Breast epithelium (tissue), 4 donors: Measurements from ENCODE around the gene KLHL8. TPM values are rescaled to one million over a fixed set of nuclear protein-coding genes. Genes with fewer than 3 reads are reported as not detected.

ENCODE experiments used
- DNase-seq, 2 donors: peaks; one replicate each; pipeline ENCODE4 v3.0.0-alpha.2; 2019; ENCODE audit warnings: low spot score in 2 of 2
- H3K27ac ChIP-seq, 2 donors: fragments of 200-600 bp; sonication (generic) in 1 of 2; one replicate each; pipeline ENCODE4 v1.5.1; 2016 to 2019; ENCODE audit warnings: mild to moderate bottlenecking in 1 of 2
- H3K27me3 ChIP-seq, 2 donors: fragments of 200-600 bp; sonication (generic) in 1 of 2; one replicate each; pipeline versions ENCODE4 v1.5.1 to v1.6.0; 2017 to 2019; ENCODE audit warnings: control low read depth in 1 of 2, mild to moderate bottlenecking in 1 of 2
- H3K36me3 ChIP-seq: fragments of 200-600 bp; one replicate; pipeline ENCODE4 v1.5.1; 2019
- H3K4me1 ChIP-seq, 2 donors: fragments of 200-600 bp; sonication (generic); one replicate each; pipeline ENCODE4 v1.5.1; 2016 to 2019; ENCODE audit warnings: control low read depth in 1 of 2
- H3K4me3 ChIP-seq, 3 donors: fragments of 200-600 bp; sonication (generic); 1 replicate in 2 of 3; 2 replicates in 1 of 3; pipeline ENCODE4 v1.5.1; 2016 to 2019; ENCODE audit warnings: mild to moderate bottlenecking in 3 of 3, moderate library complexity in 2 of 3
- H3K9me3 ChIP-seq, 2 donors: fragments of 200-600 bp; sonication (generic) in 1 of 2; one replicate each; pipeline ENCODE4 v1.5.1; 2016 to 2019; ENCODE audit warnings: control low read depth in 1 of 2
- CTCF ChIP-seq, 3 donors: fragments of 450-650 bp; IDR thresholded peaks; one replicate each; pipeline ENCODE4 v1.5.1; 2016 to 2017; ENCODE audit warnings: antibody characterized with exemption in 3 of 3, mild to moderate bottlenecking in 3 of 3, moderate library complexity in 3 of 3
- POLR2A ChIP-seq: fragments of 450-650 bp; IDR thresholded peaks from one replicate; pipeline ENCODE4 v1.6.1; 2016; ENCODE audit warnings: antibody characterized with exemption, mild to moderate bottlenecking, moderate library complexity
- POLR2AphosphoS5 ChIP-seq, 3 donors: sonication (generic); formaldehyde crosslinking; IDR thresholded peaks; one replicate each; pipeline ENCODE4 v1.6.1; 2017; ENCODE audit warnings: antibody characterized with exemption in 3 of 3
- intact Hi-C: fragments of 100-400 bp; cut with DNase I; formaldehyde crosslinking; loops from one replicate; pipeline ENCODE4 v1.15.1; 2023; ENCODE audit warnings: low total_unique reads
- total RNA-seq, 3 donors: library from RNA; depleted of rRNA; stranded (reverse); fragments of >200 nt; gene quantifications; one replicate each; pipeline ENCODE4 v1.1.0, GENCODE V29; 2016

The KLHL8 gene
- total RNA-seq, 3 donors from 2014 or later: 14.2 to 15.7 (median 14.6) TPM

GRCh38 chr4:87120411-87121162 is 99.8 kb downstream of the KLHL8 start:
- Histone ChIP-seq H3K4me1 (peaks cover 0 to 7% of the 10 kb centered on the region in 2 donors), H3K27me3 (no peaks in the 10 kb centered on the region), H3K27ac (peak overlapping the region; percentile 76 to 82), H3K9me3 (no peaks in the 10 kb centered on the region), H3K36me3 (peaks cover 8% of the 10 kb centered on the region), H3K4me3 (peak overlapping the region in 2 of 3 donors; percentile 34 to 49)
- peak; percentile 67 to 85 for DNase-seq
- peak in 2 of 3 donors; percentile 15 to 39 for TF ChIP-seq POLR2AphosphoS5 (IDR thresholded peaks at IDR 0.05)
- no peak for TF ChIP-seq POLR2A
- intact Hi-C loops: loop anchor here (5.0 kb wide), 1 partner anchor 1388 kb away; no protein-coding TSS in a partner anchor

- DNase-seq: no peak
- Histone ChIP-seq H3K27me3 (no peaks in the 10 kb centered on the region), H3K36me3 (peaks cover 10% of the 10 kb centered on the region), H3K4me1 (peaks cover 0 to 7% of the 10 kb centered on the region in 2 donors), H3K4me3 (peak overlapping the region in 2 of 3 donors; percentile 34 to 49), H3K9me3 (no peaks in the 10 kb centered on the region), H3K27ac (peak overlapping the region; percentile 76 to 82)
- intact Hi-C loops: loop anchor here (5.0 kb wide), 1 partner anchor 1388 kb away; no protein-coding TSS in a partner anchor
- TF ChIP-seq POLR2AphosphoS5 (IDR thresholded peaks at IDR 0.05) (no peak), POLR2A (no peak), CTCF (IDR thresholded peaks at IDR 0.05) (no peak)
These were observed 100.4 kb downstream of the KLHL8 start for GRCh38 chr4:87120010-87120409.

GRCh38 chr4:87118826-87119225 is 101.6 kb downstream of the KLHL8 start:
- peak overlapping the region; percentile 9 to 76 for H3K27ac ChIP-seq
- H3K4me1 ChIP-seq: peaks cover 0 to 7% of the 10 kb centered on the region in 2 donors
- DNase-seq: no peak

GRCh38 chr4:87118421-87118820 is 102.0 kb downstream of the KLHL8 start:
- Histone ChIP-seq H3K9me3 (no peaks in the 10 kb centered on the region), H3K4me3 (no peak overlapping the region), H3K4me1 (peaks cover 0 to 7% of the 10 kb centered on the region in 2 donors), H3K27ac (peak overlapping the region; percentile 9 to 76), H3K36me3 (peaks cover 17% of the 10 kb centered on the region), H3K27me3 (no peaks in the 10 kb centered on the region)
- TF ChIP-seq POLR2A (no peak), POLR2AphosphoS5 (IDR thresholded peaks at IDR 0.05) (no peak), CTCF (IDR thresholded peaks at IDR 0.05) (no peak)
- DNase-seq: no peak
- intact Hi-C loops: no loop called here

More at GRCh38 chr4:87118826-87119225, 101.6 kb downstream of the KLHL8 start:
- Histone ChIP-seq H3K27me3 (no peaks in the 10 kb centered on the region), H3K4me3 (no peak overlapping the region), H3K36me3 (peaks cover 17% of the 10 kb centered on the region), H3K9me3 (no peaks in the 10 kb centered on the region)
- no peak for TF ChIP-seq CTCF (IDR thresholded peaks at IDR 0.05)
- TF ChIP-seq POLR2A: no peak
- TF ChIP-seq POLR2AphosphoS5 (IDR thresholded peaks at IDR 0.05): no peak
- intact Hi-C loops: no loop called here

GRCh38 chr4:87117732-87118075 is 102.7 kb downstream of the KLHL8 start:
- peaks cover 0 to 7% of the 10 kb centered on the region in 2 donors for H3K4me1 ChIP-seq
- H3K27me3 ChIP-seq: no peaks in the 10 kb centered on the region
- H3K27ac ChIP-seq: peak overlapping the region in 1 of 2 donors; percentile 46
- H3K4me3 ChIP-seq: no peak overlapping the region
- DNase-seq: no peak
- intact Hi-C loops: no loop called here
- no peaks in the 10 kb centered on the region for H3K9me3 ChIP-seq
- no peak for TF ChIP-seq POLR2A
- no peak for TF ChIP-seq CTCF (IDR thresholded peaks at IDR 0.05)
- TF ChIP-seq POLR2AphosphoS5 (IDR thresholded peaks at IDR 0.05): no peak
- peaks cover 17% of the 10 kb centered on the region for H3K36me3 ChIP-seq
